OCI-LY7 (cell line): ENCODE data around the gene MUC3A. TPM values are rescaled to one million over a fixed set of nuclear protein-coding genes. Genes with fewer than 3 reads are reported as not detected.
"Not testable (repeated sequence)": the region's sequence is repeated elsewhere in the genome, so short reads cannot be mapped to it uniquely, and the experiment has no call there.

Source experiments
- BruUV-seq: library from RNA; stranded (reverse); fragments of 400-500 nt; replicated peaks from 2 replicates; lab custom pipeline; 2021; lab: Mats Ljungman, UMichigan
- CTCF ChIA-PET: fragments of 300-600 bp; sonication (Branson Sonifier 250); formaldehyde crosslinking; loops from one replicate; lab custom pipeline; 2022; ENCODE audit warnings: antibody characterized with exemption; ENCODE audit not compliant: unreplicated experiment; lab: Charles Lee
- POLR2A ChIA-PET: fragments of 300-600 bp; sonication (Branson Sonifier 250); formaldehyde crosslinking; loops from one replicate; lab custom pipeline; 2022; ENCODE audit warnings: antibody characterized with exemption; lab: Charles Lee
- DNase-seq: peaks from one replicate; pipeline ENCODE4 v3.0.0-alpha.2; 2015; ENCODE audit warnings: low spot score
- H2AFZ ChIP-seq: fragments of 200-600 bp; sonication (generic), shearing (Covaris generic); 2 replicates; pipeline ENCODE4 v1.6.1; 2014; ENCODE audit warnings: mild to moderate bottlenecking, antibody characterized with exemption, low read length, moderate library complexity
- H3K27ac ChIP-seq: fragments of 200-600 bp; sonication (generic); 2 replicates; pipeline ENCODE4 v1.5.1; 2014; ENCODE audit warnings: mixed run types, low read depth, mild to moderate bottlenecking, moderate library complexity, low read length, inconsistent platforms; ENCODE audit not compliant: poor library complexity, severe bottlenecking
- H3K36me3 ChIP-seq: fragments of 200-600 bp; sonication (generic); 2 replicates; pipeline ENCODE4 v1.6.1; 2014; ENCODE audit warnings: mild to moderate bottlenecking, antibody characterized with exemption, low read length, moderate library complexity, mixed read lengths; ENCODE audit not compliant: insufficient read depth
- H3K4me1 ChIP-seq: fragments of 200-600 bp; sonication (generic); 2 replicates; pipeline ENCODE4 v1.5.1; 2014; ENCODE audit warnings: mild to moderate bottlenecking, low read length; ENCODE audit not compliant: insufficient read depth, poor library complexity, severe bottlenecking
- H3K4me2 ChIP-seq: fragments of 200-600 bp; sonication (generic); 2 replicates; pipeline ENCODE4 v1.6.1; 2014; ENCODE audit warnings: mild to moderate bottlenecking, low read length
- H3K4me3 ChIP-seq: fragments of 200-600 bp; sonication (generic); 2 replicates; pipeline ENCODE4 v1.5.1; 2014; ENCODE audit warnings: mild to moderate bottlenecking, low read depth, low read length; ENCODE audit not compliant: poor library complexity, severe bottlenecking
- H3K79me2 ChIP-seq: fragments of 200-600 bp; sonication (generic); 2 replicates; pipeline ENCODE4 v1.6.1; 2016; ENCODE audit warnings: low read depth, mild to moderate bottlenecking, low read length, moderate library complexity, mixed read lengths; ENCODE audit not compliant: insufficient read depth
- H3K9me2 ChIP-seq: fragments of 200-600 bp; sonication (generic); 2 replicates; pipeline ENCODE4 v1.6.1; 2016; ENCODE audit warnings: mild to moderate bottlenecking, low read length, mixed read lengths; ENCODE audit not compliant: insufficient read depth
- H3K9me3 ChIP-seq: fragments of 200-600 bp; sonication (generic); 2 replicates; pipeline ENCODE4 v1.6.1; 2014; ENCODE audit warnings: mild to moderate bottlenecking, mixed run types, low read length, mixed read lengths
- H4K20me1 ChIP-seq: fragments of 200-600 bp; sonication (generic); 2 replicates; pipeline ENCODE4 v1.6.1; 2014; ENCODE audit warnings: mild to moderate bottlenecking, antibody characterized with exemption, low read length, moderate library complexity, mixed read lengths; ENCODE audit not compliant: insufficient read depth
- CTCF ChIP-seq: fragments of 200-600 bp; sonication (generic); conservative IDR thresholded peaks from 2 replicates; pipeline ENCODE4 v1.5.1; 2014; ENCODE audit warnings: mild to moderate bottlenecking, antibody characterized with exemption, low read length, moderate library complexity, mixed read lengths
- EZH2phosphoT487 ChIP-seq: fragments of 200-600 bp; sonication (generic); IDR thresholded peaks from 2 replicates; pipeline ENCODE4 v1.6.1; 2018; ENCODE audit warnings: low read depth, borderline replicate concordance, mild to moderate bottlenecking, mixed run types, antibody characterized with exemption, low read length, moderate library complexity, mixed read lengths
- intact Hi-C: fragments of 100-400 bp; cut with micrococcal nuclease; formaldehyde crosslinking; loops from one replicate; pipeline ENCODE4 v1.10.0; 2022; ENCODE audit not compliant: unreplicated experiment
- total RNA-seq, 2 experiments: library from RNA; depleted of rRNA in 1 of 2; stranded (reverse); fragments of >200 nt in 1 of 2; shearing (Covaris generic) in 1 of 2; gene quantifications; 2 replicates each; pipeline ENCODE4 v1.2.3, GENCODE V29; 2014 to 2022

MUC3A gene
- total RNA-seq, 2 experiments from 2014 or later: not detected

- H3K4me3 ChIP-seq, H3K9me3 ChIP-seq, DNase-seq, CTCF ChIA-PET, H3K79me2 ChIP-seq, H3K9me2 ChIP-seq, H3K4me1 ChIP-seq, BruUV-seq, H3K27ac ChIP-seq, H2AFZ ChIP-seq, H3K36me3 ChIP-seq, POLR2A ChIA-PET, H3K4me2 ChIP-seq, H4K20me1 ChIP-seq, intact Hi-C loops: not testable (repeated sequence)
Measured at GRCh38 chr7:101002333-101002732, 53.0 kb downstream of the MUC3A start.

DNA sequence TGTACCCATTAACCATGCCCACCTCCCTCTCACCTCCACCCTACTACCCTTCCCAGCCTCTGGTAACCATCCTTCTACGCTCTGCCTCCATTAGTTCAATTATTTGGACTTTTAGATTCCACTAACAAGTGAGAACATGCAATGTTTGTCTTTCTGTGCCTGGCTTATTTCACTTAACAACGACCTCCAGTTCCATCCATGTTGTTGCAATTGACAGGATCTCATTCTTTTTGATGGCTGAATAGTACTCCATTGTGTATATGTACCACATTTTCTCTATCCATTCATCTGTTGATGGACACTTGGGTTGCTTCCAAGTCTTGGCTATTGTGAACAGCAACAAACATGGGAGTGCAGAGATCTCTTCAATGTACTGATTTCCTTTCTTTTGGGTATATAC, 58.0 kb downstream of the MUC3A start:
- DNase-seq, BruUV-seq, H4K20me1 ChIP-seq, H3K9me2 ChIP-seq, H3K4me1 ChIP-seq, H3K4me3 ChIP-seq, H3K36me3 ChIP-seq, H2AFZ ChIP-seq, CTCF ChIA-PET, H3K27ac ChIP-seq, H3K4me2 ChIP-seq, POLR2A ChIA-PET, intact Hi-C loops, H3K79me2 ChIP-seq, H3K9me3 ChIP-seq: not testable (repeated sequence)

GRCh38 chr7:101009629-101010028, 60.3 kb downstream of the MUC3A start:
- DNase-seq: no peak
- ChIA-PET POLR2A (no interaction called here), CTCF (no interaction called here)
- Histone ChIP-seq H3K36me3 (no peaks in the 10 kb centered on the region), H3K79me2 (no peaks in the 10 kb centered on the region), H3K4me2 (no peak overlapping the region), H3K4me3 (no peak overlapping the region), H3K4me1 (no peaks in the 10 kb centered on the region), H3K9me3 (no peaks in the 10 kb centered on the region), H3K27ac (no peak overlapping the region), H3K9me2 (no peaks in the 10 kb centered on the region), H4K20me1 (no peaks in the 10 kb centered on the region), H2AFZ (no peak overlapping the region)
- no TSS peak for BruUV-seq
- TF ChIP-seq EZH2phosphoT487 (no peak), CTCF (no peak)
- intact Hi-C loops: no loop called here

GRCh38 chr7:101012931-101013330, 63.6 kb downstream of the MUC3A start:
- H3K79me2 ChIP-seq: no peaks in the 10 kb centered on the region
- no peak overlapping the region for H3K4me2 ChIP-seq
- no peak for DNase-seq
- no peaks in the 10 kb centered on the region for H3K9me2 ChIP-seq
- BruUV-seq: no TSS peak
- TF ChIP-seq EZH2phosphoT487 (no peak), CTCF (no peak)
- no peak overlapping the region for H3K4me3 ChIP-seq
- H3K9me3 ChIP-seq: no peaks in the 10 kb centered on the region
- H2AFZ ChIP-seq: no peak overlapping the region
- intact Hi-C loops: no loop called here
- H3K36me3 ChIP-seq: no peaks in the 10 kb centered on the region
- H4K20me1 ChIP-seq: no peaks in the 10 kb centered on the region
- POLR2A ChIA-PET: no interaction called here
- CTCF ChIA-PET: no interaction called here
- peaks cover 10% of the 10 kb centered on the region for H3K4me1 ChIP-seq
- H3K27ac ChIP-seq: no peak overlapping the region
